CD4-positive, alpha-beta T cell (primary cell): ENCODE data around the gene FBXL15. TPM values are rescaled to one million over a fixed set of nuclear protein-coding genes. Genes with fewer than 3 reads are reported as not detected.
A peak's percentile ranks its signal among the peaks of the same experiment; 100 is the strongest.

Experiments
- ATAC-seq: fragments of 200-7000 bp; cut with Tn5 transposase; one replicate; pipeline ENCODE4 v1.10.0; 2022; ENCODE audit warnings: mild to moderate bottlenecking; ENCODE audit not compliant: poor library complexity
- CTCF ChIA-PET: fragments of 350-600 bp; sonication (Branson Sonifier 250); formaldehyde crosslinking; loops from one replicate; lab custom pipeline; 2021; ENCODE audit warnings: antibody characterized with exemption, inconsistent platforms; lab: Charles Lee
- POLR2A ChIA-PET: fragments of 350-600 bp; sonication (Branson Sonifier 250); formaldehyde crosslinking; loops from one replicate; lab custom pipeline; 2021; ENCODE audit warnings: antibody characterized with exemption, inconsistent platforms; lab: Charles Lee
- DNase-seq, 14 experiments: peaks; one replicate each; pipeline ENCODE4 v3.0.0-alpha.2; 2013 to 2020; ENCODE audit warnings: mixed read lengths in 2 of 14
- H3K27ac ChIP-seq, 2 donors: one replicate each; pipeline versions ENCODE4 v1.5.1 to v1.7.0; 2013; ENCODE audit warnings: low read length in 2 of 2, low read depth in 1 of 2, mild to moderate bottlenecking in 1 of 2
- H3K27me3 ChIP-seq, 2 experiments: 1 replicate in 1 of 2; 2 replicates in 1 of 2; pipeline versions ENCODE4 v1.6.1 to v1.7.0; 2013; ENCODE audit warnings: low read length in 2 of 2, control low read depth in 1 of 2, mild to moderate bottlenecking in 1 of 2, moderate library complexity in 1 of 2; ENCODE audit not compliant: insufficient read depth in 2 of 2, control insufficient read depth in 1 of 2
- H3K36me3 ChIP-seq: one replicate; pipeline ENCODE4 v1.6.1; 2013; ENCODE audit warnings: low read length, control low read depth; ENCODE audit not compliant: insufficient read depth
- H3K4me1 ChIP-seq: one replicate; pipeline ENCODE4 v1.6.1; 2013; ENCODE audit warnings: low read length, control low read depth; ENCODE audit not compliant: insufficient read depth
- H3K4me3 ChIP-seq: one replicate; pipeline ENCODE4 v1.5.1; 2013; ENCODE audit warnings: mild to moderate bottlenecking, low read length, moderate library complexity
- H3K9me3 ChIP-seq, 2 experiments: 1 replicate in 1 of 2; 2 replicates in 1 of 2; pipeline versions ENCODE4 v1.6.1 to v1.7.0; 2013; ENCODE audit warnings: low read length in 2 of 2, mild to moderate bottlenecking in 2 of 2, control low read depth in 1 of 2, moderate library complexity in 1 of 2; ENCODE audit not compliant: control insufficient read depth in 1 of 2, insufficient read depth in 1 of 2
- H3K27ac Mint-ChIP-seq: one replicate; pipeline ENCODE4 v1.8.0; 2020; ENCODE audit warnings: mixed read lengths
- H3K27me3 Mint-ChIP-seq: one replicate; pipeline ENCODE4 v1.8.0; 2021; ENCODE audit warnings: mixed read lengths
- H3K36me3 Mint-ChIP-seq: one replicate; pipeline ENCODE4 v1.8.0; 2021; ENCODE audit warnings: low read depth, mixed read lengths
- H3K4me1 Mint-ChIP-seq: one replicate; pipeline ENCODE4 v1.8.0; 2021; ENCODE audit warnings: low read depth, mixed read lengths
- H3K4me3 Mint-ChIP-seq: one replicate; pipeline ENCODE4 v1.8.0; 2020; ENCODE audit warnings: mild to moderate bottlenecking, mixed read lengths
- H3K9me3 Mint-ChIP-seq: one replicate; pipeline ENCODE4 v1.8.0; 2020; ENCODE audit warnings: mixed read lengths
- CTCF ChIP-seq: fragments of 200-600 bp; IDR thresholded peaks from one replicate; pipeline ENCODE4 v1.8.0; 2022; ENCODE audit warnings: antibody characterized with exemption, mild to moderate bottlenecking
- intact Hi-C, 2 experiments: fragments of 100-400 bp; cut with DNase I in 1 of 2; cut with micrococcal nuclease in 1 of 2; formaldehyde crosslinking; loops; one replicate each; pipeline versions ENCODE4 v1.15.1 to v1.9.0; 2023 to 2025; cut with DNase I, micrococcal nuclease
- total RNA-seq, 174 experiments: library from RNA in 2 of 174; stranded (reverse) in 2 of 174; gene quantifications; one replicate each; pipeline ENCODE4 v1.2.3 and lab custom pipeline; 2021 to 2026

The FBXL15 gene
- total RNA-seq, 2 experiments from 2014 or later = 10.2 to 10.4 TPM

- no peaks in the 10 kb centered on the region for H3K27me3 ChIP-seq
- H3K4me1 ChIP-seq = peaks cover 42% of the 10 kb centered on the region
- Mint-ChIP-seq H3K36me3 (peaks cover 64% of the 10 kb centered on the region), H3K4me3 (peak overlapping the region; percentile 34), H3K4me1 (peaks cover 34% of the 10 kb centered on the region), H3K27ac (peak overlapping the region; percentile 27), H3K27me3 (peaks cover 4% of the 10 kb centered on the region), H3K9me3 (no peaks in the 10 kb centered on the region)
- H3K36me3 ChIP-seq = peaks cover 49% of the 10 kb centered on the region
- no peaks in the 10 kb centered on the region for H3K9me3 ChIP-seq
- ChIA-PET POLR2A (no interaction called here), CTCF (no interaction called here)
- DNase-seq (peak in 1 of 14 experiments; percentile 8), ATAC-seq (no peak)
- intact Hi-C loops = no loop called here
- no peak overlapping the region for H3K27ac ChIP-seq
- no peak for TF ChIP-seq CTCF
- H3K4me3 ChIP-seq = no peak overlapping the region
These were observed 18.7 kb upstream of the FBXL15 start for GRCh38 chr10:102401735-102402511.

GRCh38 chr10:102402512-102402896 lies 18.1 kb upstream of the FBXL15 start:
- DNase-seq (peak in 2 of 14 experiments; percentile 5 to 37), ATAC-seq (no peak)

GRCh38 chr10:102403115-102403514 lies 17.5 kb upstream of the FBXL15 start:
- no peaks in the 10 kb centered on the region for H3K9me3 Mint-ChIP-seq
- peaks cover 56% of the 10 kb centered on the region for H3K36me3 Mint-ChIP-seq
- POLR2A ChIA-PET = interaction anchor here (0.6 to 6.1 kb wide), 3 partner anchors 7 to 18 kb away, joined by 3 to 31 read pairs (median 16); partner anchors contain the start of genes FBXL15 and NFKB2
- Histone ChIP-seq H3K4me1 (peaks cover 38% of the 10 kb centered on the region), H3K4me3 (no peak overlapping the region), H3K27ac (no peak overlapping the region), H3K9me3 (peaks cover 0 to under 1% of the 10 kb centered on the region in 2 experiments), H3K36me3 (peaks cover 39% of the 10 kb centered on the region), H3K27me3 (peaks cover 0 to 2% of the 10 kb centered on the region in 2 experiments)
- no peak for TF ChIP-seq CTCF
- DNase-seq (peak in 3 of 14 experiments; percentile 5 to 46 (median 23)), ATAC-seq (no peak)
- peak overlapping the region; percentile 85 for H3K27ac Mint-ChIP-seq
- peaks cover 5% of the 10 kb centered on the region for H3K27me3 Mint-ChIP-seq
- CTCF ChIA-PET = interaction anchor here (0.6 to 1.8 kb wide), 13 partner anchors 8 to 246 kb away, joined by 3 to 10 read pairs (median 3); partner anchors contain the start of gene NFKB2
- peaks cover 36% of the 10 kb centered on the region for H3K4me1 Mint-ChIP-seq
- intact Hi-C loops = no loop called here
- no peak overlapping the region for H3K4me3 Mint-ChIP-seq

More at GRCh38 chr10:102402512-102402896, 18.1 kb upstream of the FBXL15 start:
- POLR2A ChIA-PET = interaction anchor here (6.1 kb wide), 1 partner anchor 19 kb away, joined by 31 read pairs; the partner anchor contains the start of gene FBXL15
- no peaks in the 10 kb centered on the region for H3K9me3 ChIP-seq
- no peaks in the 10 kb centered on the region for H3K27me3 ChIP-seq
- peaks cover 36% of the 10 kb centered on the region for H3K4me1 Mint-ChIP-seq
- peaks cover 62% of the 10 kb centered on the region for H3K36me3 Mint-ChIP-seq
- H3K9me3 Mint-ChIP-seq = no peaks in the 10 kb centered on the region
- H3K27ac Mint-ChIP-seq = no peak overlapping the region
- intact Hi-C loops = no loop called here
- no peak overlapping the region for H3K4me3 ChIP-seq
- H3K4me1 ChIP-seq = peaks cover 38% of the 10 kb centered on the region
- peaks cover 4% of the 10 kb centered on the region for H3K27me3 Mint-ChIP-seq
- no peak for TF ChIP-seq CTCF
- H3K4me3 Mint-ChIP-seq = no peak overlapping the region
- no peak overlapping the region for H3K27ac ChIP-seq
- CTCF ChIA-PET = interaction anchor here (1.1 to 1.8 kb wide), 3 partner anchors 37 to 76 kb away, joined by 3 to 7 read pairs (median 5); no protein-coding TSS in a partner anchor
- peaks cover 45% of the 10 kb centered on the region for H3K36me3 ChIP-seq
